ENCODE data around the gene UMODL1.

The UMODL1 gene

GRCh38 chr21:42082501-42083360, 11.6 kb downstream of the UMODL1 start:
- ChIA-PET POLR2A (ENCODE audit: low non-redundant PET) (no interaction called here), CTCF (interaction anchor here (0.6 to 0.7 kb wide), 2 partner anchors 227 to 517 kb away, joined by 3 to 4 read pairs; no protein-coding TSS in a partner anchor)
- no peak for DNase-seq (ENCODE audit: low spot score)
- TF ChIP-seq CTCF (conservative IDR thresholded peaks at IDR 0.05; ENCODE audit: low read depth): no peak
- no peak overlapping the region for H3K27ac ChIP-seq

- ChIA-PET POLR2A (ENCODE audit: low non-redundant PET) (no interaction called here), CTCF (interaction anchor here (0.6 to 0.7 kb wide), 2 partner anchors 226 to 517 kb away, joined by 3 to 4 read pairs; no protein-coding TSS in a partner anchor)
- DNase-seq (ENCODE audit: low spot score): no peak
- H3K27ac ChIP-seq: no peak overlapping the region
- no peak for TF ChIP-seq CTCF (conservative IDR thresholded peaks at IDR 0.05; ENCODE audit: low read depth)
Measured at GRCh38 chr21:42083361-42083690, 12.2 kb downstream of the UMODL1 start.

- no peak overlapping the region for H3K27ac ChIP-seq
- CTCF ChIA-PET: no interaction called here
- POLR2A ChIA-PET (ENCODE audit: low non-redundant PET): no interaction called here
- DNase-seq (ENCODE audit: low spot score): no peak
- no peak for TF ChIP-seq CTCF (conservative IDR thresholded peaks at IDR 0.05; ENCODE audit: low read depth)
Measured at GRCh38 chr21:42084079-42084478, 13.0 kb downstream of the UMODL1 start.

GRCh38 chr21:42085246-42086077, 14.3 kb downstream of the UMODL1 start:
- TF ChIP-seq CTCF (conservative IDR thresholded peaks at IDR 0.05; ENCODE audit: low read depth): no peak
- ChIA-PET POLR2A (ENCODE audit: low non-redundant PET) (interaction anchor here (0.6 kb wide), 1 partner anchor 53 kb away, joined by 4 read pairs; no protein-coding TSS in a partner anchor), CTCF (interaction anchor here (0.6 to 1.3 kb wide), 4 partner anchors 12 to 76 kb away, joined by 3 to 5 read pairs (median 4); partner anchors contain the start of gene ZBTB21)
- H3K27ac ChIP-seq: peak overlapping the region; percentile 24; the same call in 1 of the 2 replicates
- no peak for DNase-seq (ENCODE audit: low spot score)

GRCh38 chr21:42086969-42087368, 15.9 kb downstream of the UMODL1 start:
- no peak for TF ChIP-seq CTCF (conservative IDR thresholded peaks at IDR 0.05; ENCODE audit: low read depth)
- ChIA-PET POLR2A (ENCODE audit: low non-redundant PET) (no interaction called here), CTCF (interaction anchor here (0.5 to 1.0 kb wide), 3 partner anchors 21 to 70 kb away, joined by 3 read pairs; no protein-coding TSS in a partner anchor)
- no peak for DNase-seq (ENCODE audit: low spot score)
- no peak overlapping the region for H3K27ac ChIP-seq

- CTCF ChIA-PET: no interaction called here
- no peak overlapping the region for H3K27ac ChIP-seq
- DNase-seq (ENCODE audit: low spot score): no peak
- no peak for TF ChIP-seq CTCF (conservative IDR thresholded peaks at IDR 0.05; ENCODE audit: low read depth)
- POLR2A ChIA-PET (ENCODE audit: low non-redundant PET): no interaction called here
Measured at GRCh38 chr21:42088148-42088547, 17.0 kb downstream of the UMODL1 start.
